CD14-positive monocyte (primary cell): Measurements from ENCODE around the gene ELP1. TPM values are rescaled to one million over a fixed set of nuclear protein-coding genes. Genes with fewer than 3 reads are reported as not detected.

Experiments
- DNase-seq, 3 donors: peaks; one replicate each; pipeline ENCODE4 v3.0.0-alpha.2; 2011 to 2022
- H2AFZ ChIP-seq: 2 replicates; pipeline ENCODE4 v1.6.0; 2012; ENCODE audit warnings: mild to moderate bottlenecking, low read depth, low read length, inconsistent platforms; ENCODE audit not compliant: insufficient read depth, poor library complexity, severe bottlenecking
- H3K27ac ChIP-seq, 2 donors: 1 replicate in 1 of 2; 2 replicates in 1 of 2; pipeline ENCODE4 v1.5.1; 2012 to 2013; ENCODE audit warnings: low read length in 2 of 2, control low read depth in 1 of 2, inconsistent platforms in 1 of 2, low read depth in 1 of 2, mild to moderate bottlenecking in 1 of 2
- H3K27me3 ChIP-seq, 2 donors: one replicate each; pipeline versions ENCODE4 v1.6.0 to v1.6.1; 2011 to 2013; ENCODE audit warnings: low read length in 2 of 2; ENCODE audit not compliant: control insufficient read depth in 2 of 2, insufficient read depth in 2 of 2
- H3K36me3 ChIP-seq, 2 donors: replicated peaks in 1 of 2; 1 replicate in 1 of 2; 2 replicates in 1 of 2; pipeline versions ENCODE4 v1.5.1 to v1.6.1; 2012 to 2013; ENCODE audit warnings: low read length in 2 of 2, control low read depth in 1 of 2, inconsistent platforms in 1 of 2, mild to moderate bottlenecking in 1 of 2; ENCODE audit not compliant: insufficient read depth in 2 of 2, control insufficient read depth in 1 of 2
- H3K4me1 ChIP-seq, 2 donors: 1 replicate in 1 of 2; 2 replicates in 1 of 2; pipeline versions ENCODE4 v1.5.1 to v1.6.1; 2012 to 2013; ENCODE audit warnings: low read length in 2 of 2, control low read depth in 1 of 2, inconsistent platforms in 1 of 2, mild to moderate bottlenecking in 1 of 2, moderate library complexity in 1 of 2; ENCODE audit not compliant: insufficient read depth in 2 of 2, control insufficient read depth in 1 of 2
- H3K4me2 ChIP-seq: replicated peaks from 2 replicates; pipeline ENCODE3; 2012; ENCODE audit warnings: low read length, moderate library complexity, mild to moderate bottlenecking; ENCODE audit not compliant: poor library complexity, severe bottlenecking; ENCODE audit errors: extremely low read depth
- H3K4me3 ChIP-seq, 3 experiments: fragments of 200-600 bp in 1 of 3; sonication (generic) in 1 of 3; replicated peaks in 1 of 3; 1 replicate in 2 of 3; 2 replicates in 1 of 3; pipeline ENCODE4 v1.5.1; 2011 to 2013; ENCODE audit warnings: low read length in 3 of 3, mild to moderate bottlenecking in 3 of 3, control low read depth in 2 of 3, low read depth in 2 of 3, inconsistent platforms in 1 of 3, moderate library complexity in 1 of 3
- H3K79me2 ChIP-seq: 2 replicates; pipeline ENCODE4 v1.6.0; 2012; ENCODE audit warnings: mild to moderate bottlenecking, control low read depth, inconsistent platforms, low read length, moderate library complexity; ENCODE audit not compliant: insufficient read depth
- H3K9ac ChIP-seq: 2 replicates; pipeline ENCODE4 v1.6.0; 2017; ENCODE audit warnings: low read length, mild to moderate bottlenecking; ENCODE audit not compliant: insufficient read depth, poor library complexity, severe bottlenecking
- H3K9me3 ChIP-seq, 2 donors: replicated peaks in 1 of 2; 1 replicate in 1 of 2; 2 replicates in 1 of 2; pipeline versions ENCODE4 v1.5.1 to v1.6.1; 2012 to 2013; ENCODE audit warnings: low read length in 2 of 2, control low read depth in 1 of 2; ENCODE audit not compliant: control insufficient read depth in 1 of 2, insufficient read depth in 1 of 2
- H4K20me1 ChIP-seq: 2 replicates; pipeline ENCODE4 v1.6.0; 2012; ENCODE audit warnings: mild to moderate bottlenecking, low read length, control low read depth, moderate library complexity; ENCODE audit not compliant: insufficient read depth
- H3K27ac Mint-ChIP-seq, 7 donors: one replicate each; pipeline ENCODE4 v1.8.0; 2020; ENCODE audit warnings: mild to moderate bottlenecking in 7 of 7, mixed read lengths in 7 of 7, moderate library complexity in 6 of 7, inconsistent platforms in 2 of 7
- H3K27me3 Mint-ChIP-seq, 3 donors: one replicate each; pipeline ENCODE4 v1.8.0; 2021 to 2022; ENCODE audit warnings: low read depth in 3 of 3, mild to moderate bottlenecking in 3 of 3, mixed read lengths in 3 of 3, moderate library complexity in 3 of 3, inconsistent platforms in 1 of 3
- H3K36me3 Mint-ChIP-seq, 2 donors: one replicate each; pipeline ENCODE4 v1.8.0; 2020; ENCODE audit warnings: mixed read lengths in 2 of 2, inconsistent platforms in 1 of 2, mild to moderate bottlenecking in 1 of 2
- H3K4me1 Mint-ChIP-seq: one replicate; pipeline ENCODE4 v1.8.0; 2020; ENCODE audit warnings: mild to moderate bottlenecking, mixed read lengths
- H3K4me3 Mint-ChIP-seq, 2 donors: one replicate each; pipeline ENCODE4 v1.8.0; 2020; ENCODE audit warnings: mild to moderate bottlenecking in 2 of 2, mixed read lengths in 2 of 2, moderate library complexity in 1 of 2
- H3K9me3 Mint-ChIP-seq, 7 donors: one replicate each; pipeline ENCODE4 v1.8.0; 2020 to 2022; ENCODE audit warnings: mixed read lengths in 7 of 7, mild to moderate bottlenecking in 6 of 7, moderate library complexity in 6 of 7, inconsistent platforms in 2 of 7
- CTCF ChIP-seq: fragments of 200-600 bp; IDR thresholded peaks from one replicate; pipeline ENCODE4 v1.8.0; 2022; ENCODE audit warnings: antibody characterized with exemption, mild to moderate bottlenecking
- WGBS: methylation state at CpG from one replicate; pipeline ENCODE4 v1.1.5; 2013; ENCODE audit warnings: missing lambda C conversion rate; ENCODE audit not compliant: insufficient coverage; 5-methylcytosine and 5-hydroxymethylcytosine counted together
- intact Hi-C, 2 donors: fragments of 100-400 bp; cut with micrococcal nuclease; formaldehyde crosslinking; loops; one replicate each; pipeline versions ENCODE4 v1.15.0 to v1.15.1; 2023
- polyA plus RNA-seq, 3 donors: library from polyadenylated mRNA; depleted of rRNA in 1 of 3; unstranded in 2 of 3; stranded (reverse) in 1 of 3; fragments of 300-500 nt in 2 of 3; fragments of >200 nt in 1 of 3; fragmentation: Illumina TruSeq in 2 of 3; gene quantifications; 1 replicate in 2 of 3; 2 replicates in 1 of 3; pipeline ENCODE4 v1.2.3, GENCODE V29; 2012 to 2021

ELP1 gene
- polyA plus RNA-seq, 3 donors: 7.9 to 12.2 (median 11.1) TPM

GRCh38 chr9:108869092-108869725 is 64.7 kb downstream of the ELP1 start:
- Histone ChIP-seq H4K20me1 (no peaks in the 10 kb centered on the region), H3K27ac (no peak overlapping the region), H3K36me3 (peaks cover 28 to 54% of the 10 kb centered on the region in 2 donors), H3K4me2 (no peak overlapping the region), H3K79me2 (no peaks in the 10 kb centered on the region), H3K9me3 (peaks cover 4 to 10% of the 10 kb centered on the region in 2 donors), H2AFZ (no peak overlapping the region), H3K4me3 (no peak overlapping the region), H3K27me3 (no peaks in the 10 kb centered on the region), H3K4me1 (no peaks in the 10 kb centered on the region), H3K9ac (no peak overlapping the region)
- Mint-ChIP-seq H3K27me3 (peaks cover 0 to 3% (median 0%) of the 10 kb centered on the region in 3 donors), H3K36me3 (peaks cover 54 to 64% of the 10 kb centered on the region in 2 donors), H3K27ac (peak overlapping the region in 1 of 7 donors; percentile 5), H3K4me3 (no peak overlapping the region), H3K9me3 (peaks cover 0 to 17% (median 5%) of the 10 kb centered on the region in 7 donors), H3K4me1 (no peaks in the 10 kb centered on the region)
- DNase-seq: no peak
- no peak for TF ChIP-seq CTCF
- intact Hi-C loops: no loop called here
- WGBS: no CpG with 5 or more reads among the region's 3 CpGs

GRCh38 chr9:108867829-108868228 is 66.1 kb downstream of the ELP1 start:
- DNase-seq: no peak
- no peak overlapping the region for H3K4me3 Mint-ChIP-seq
- Histone ChIP-seq H3K4me1 (no peaks in the 10 kb centered on the region), H3K9ac (no peak overlapping the region), H3K36me3 (peaks cover 21 to 41% of the 10 kb centered on the region in 2 donors), H3K4me2 (no peak overlapping the region), H3K27me3 (no peaks in the 10 kb centered on the region), H3K27ac (no peak overlapping the region), H3K9me3 (peaks cover 4 to 10% of the 10 kb centered on the region in 2 donors), H3K4me3 (no peak overlapping the region), H3K79me2 (no peaks in the 10 kb centered on the region), H4K20me1 (no peaks in the 10 kb centered on the region), H2AFZ (no peak overlapping the region)
- peak overlapping the region in 1 of 7 donors; percentile 40 for H3K27ac Mint-ChIP-seq
- peaks cover 0 to 3% (median 0%) of the 10 kb centered on the region in 3 donors for H3K27me3 Mint-ChIP-seq
- WGBS: 91% methylated on average over 3 of the region's 4 CpGs
- intact Hi-C loops: no loop called here
- H3K9me3 Mint-ChIP-seq: peaks cover 0 to 17% (median 5%) of the 10 kb centered on the region in 7 donors
- peaks cover 44 to 53% of the 10 kb centered on the region in 2 donors for H3K36me3 Mint-ChIP-seq
- H3K4me1 Mint-ChIP-seq: no peaks in the 10 kb centered on the region
- no peak for TF ChIP-seq CTCF
